ENCODE measurements around the gene MXD3.

- TF ChIP-seq CTCF (IDR thresholded peaks at IDR 0.05) (no peak), POLR2A (IDR thresholded peaks at IDR 0.05) (no peak), EP300 (IDR thresholded peaks at IDR 0.05; ENCODE audit: low read depth) (no peak), POLR2AphosphoS5 (IDR thresholded peaks at IDR 0.05) (no peak)
Observed at GRCh38 chr5:177334155-177334551, 22.5 kb upstream of the MXD3 start.
